GM19397 (cell line): ENCODE measurements around the gene MGAT4B.
"Not testable (repeated sequence)": the region's sequence is repeated elsewhere in the genome, so short reads cannot be mapped to it uniquely, and the experiment has no call there.

Experiments
- ATAC-seq: cut with Tn5 transposase; IDR thresholded peaks from one replicate; pipeline ENCODE4 v1.9.1; 2021; ENCODE audit warnings: mild to moderate bottlenecking, moderate library complexity; ENCODE audit not compliant: unreplicated experiment

The MGAT4B gene

DNA sequence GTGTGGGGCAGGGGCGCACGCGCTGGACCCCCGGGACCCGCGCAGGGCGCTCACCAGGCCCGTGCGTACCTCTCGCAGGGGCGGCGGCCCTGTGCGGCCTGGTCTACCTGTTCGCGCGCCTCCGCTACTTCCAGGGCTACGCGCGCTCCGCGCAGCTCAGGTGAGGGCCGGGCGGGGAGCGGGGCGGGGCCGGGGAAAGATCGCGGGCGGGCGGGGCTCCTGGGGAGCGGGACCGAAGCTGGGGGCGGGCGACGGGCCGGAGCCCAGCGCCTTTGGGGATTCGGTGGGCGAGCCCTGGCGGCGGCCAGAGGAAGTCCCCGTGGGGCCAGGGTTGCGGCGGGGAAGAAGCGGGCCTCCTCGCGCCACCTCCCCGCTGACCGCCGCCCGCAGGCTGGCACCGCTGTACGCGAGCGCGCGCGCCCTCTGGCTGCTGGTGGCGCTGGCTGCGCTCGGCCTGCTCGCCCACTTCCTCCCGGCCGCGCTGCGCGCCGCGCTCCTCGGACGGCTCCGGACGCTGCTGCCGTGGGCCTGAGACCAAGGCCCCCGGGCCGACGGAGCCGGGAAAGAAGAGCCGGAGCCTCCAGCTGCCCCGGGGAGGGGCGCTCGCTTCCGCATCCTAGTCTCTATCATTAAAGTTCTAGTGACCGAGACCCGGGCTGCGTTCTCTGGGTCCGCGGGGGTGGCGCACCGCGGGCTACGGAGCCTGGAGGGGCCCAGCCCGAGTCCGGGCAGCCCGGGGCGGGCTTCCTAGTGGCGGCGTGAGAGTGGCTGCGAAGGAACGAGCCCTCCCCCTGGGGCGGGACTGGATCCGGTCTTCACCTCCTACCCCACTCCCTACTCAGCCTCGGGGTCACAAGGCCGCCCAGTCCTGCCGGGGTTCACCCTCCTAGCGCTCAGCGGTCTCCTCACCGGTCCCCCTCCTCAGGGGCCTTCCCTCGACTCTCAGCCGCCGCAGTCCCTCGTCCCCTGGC is 10.5 kb downstream of the MGAT4B start:
- peak; percentile 79 for ATAC-seq

DNA sequence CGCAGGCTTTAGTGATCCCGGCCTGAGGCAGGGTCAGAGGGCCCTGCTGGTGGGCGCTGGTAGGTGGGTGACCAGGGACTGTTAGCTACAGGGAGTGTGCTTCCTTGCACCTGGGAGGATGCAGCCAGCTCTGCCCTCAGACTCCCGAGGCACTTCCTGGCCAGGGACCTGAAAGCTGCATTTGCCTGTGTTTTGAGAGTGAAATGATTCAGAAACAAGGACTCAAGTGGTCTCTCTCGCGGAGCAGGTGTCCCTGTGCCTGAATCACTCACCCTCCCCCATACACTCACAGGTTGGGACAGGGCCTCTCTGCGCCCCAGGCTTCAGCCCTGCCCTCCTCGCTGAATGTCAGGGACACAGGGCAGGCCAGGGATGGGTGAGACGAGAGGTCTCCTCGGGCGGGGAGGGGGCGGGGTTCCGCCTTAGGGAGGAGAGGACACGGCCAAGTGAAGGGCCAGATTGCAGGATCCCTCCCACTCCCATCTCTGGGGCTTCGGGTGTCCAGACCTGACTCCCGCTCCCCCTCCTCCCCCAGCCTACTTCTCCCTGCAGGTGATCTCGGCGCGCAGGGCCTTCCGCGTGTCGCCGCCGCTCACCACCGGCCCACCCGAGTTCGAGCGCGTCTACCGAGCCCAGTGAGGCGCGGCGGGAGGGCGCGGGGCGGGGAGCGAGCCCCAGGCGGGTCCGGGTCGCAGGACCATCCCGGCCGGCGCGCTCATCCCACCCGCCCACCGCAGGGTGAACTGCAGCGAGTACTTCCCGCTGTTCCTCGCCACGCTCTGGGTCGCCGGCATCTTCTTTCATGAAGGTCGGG is 11.4 kb downstream of the MGAT4B start:
- no peak for ATAC-seq

DNA sequence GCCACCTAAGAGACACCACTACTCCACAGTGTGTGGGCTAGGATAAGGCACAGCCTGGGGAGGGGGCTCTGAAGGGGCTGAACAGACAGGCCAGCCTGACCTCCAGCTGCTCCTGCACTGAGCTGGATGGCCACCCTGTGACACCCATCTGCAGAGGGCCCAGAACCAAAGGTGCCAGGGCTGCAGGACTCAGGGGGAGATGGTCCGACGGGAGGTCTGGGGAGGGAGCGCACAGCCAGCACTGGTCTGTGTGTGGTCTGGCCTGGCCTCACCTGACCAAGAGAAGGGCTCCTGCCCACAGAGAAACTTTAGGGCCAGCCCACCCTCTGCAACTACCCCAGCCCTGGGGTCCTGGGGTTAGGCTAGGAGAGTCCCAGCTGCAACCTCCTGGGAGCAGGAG is 12.1 kb downstream of the MGAT4B start:
- ATAC-seq, result no peak

DNA sequence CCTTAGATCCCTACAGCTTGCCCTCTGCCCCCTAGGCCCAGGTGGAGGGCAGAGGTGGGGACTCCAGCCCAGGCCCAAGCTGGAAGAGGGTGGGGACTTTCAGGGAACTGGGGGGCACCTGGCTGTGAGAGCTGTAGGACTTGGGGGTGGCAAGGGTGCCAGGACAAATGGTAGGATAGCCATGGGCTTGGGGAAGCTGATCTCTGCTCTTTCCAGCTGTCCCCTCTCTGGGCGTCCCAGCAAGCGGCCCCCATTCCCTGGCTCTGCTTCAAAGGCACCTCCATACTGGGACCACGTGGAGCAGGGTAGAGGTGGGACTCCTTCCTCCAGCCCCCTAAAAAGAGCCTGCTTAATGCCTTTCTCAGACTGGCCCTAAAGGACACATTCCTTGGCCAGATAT is 12.5 kb downstream of the MGAT4B start:
- ATAC-seq, result no peak

DNA sequence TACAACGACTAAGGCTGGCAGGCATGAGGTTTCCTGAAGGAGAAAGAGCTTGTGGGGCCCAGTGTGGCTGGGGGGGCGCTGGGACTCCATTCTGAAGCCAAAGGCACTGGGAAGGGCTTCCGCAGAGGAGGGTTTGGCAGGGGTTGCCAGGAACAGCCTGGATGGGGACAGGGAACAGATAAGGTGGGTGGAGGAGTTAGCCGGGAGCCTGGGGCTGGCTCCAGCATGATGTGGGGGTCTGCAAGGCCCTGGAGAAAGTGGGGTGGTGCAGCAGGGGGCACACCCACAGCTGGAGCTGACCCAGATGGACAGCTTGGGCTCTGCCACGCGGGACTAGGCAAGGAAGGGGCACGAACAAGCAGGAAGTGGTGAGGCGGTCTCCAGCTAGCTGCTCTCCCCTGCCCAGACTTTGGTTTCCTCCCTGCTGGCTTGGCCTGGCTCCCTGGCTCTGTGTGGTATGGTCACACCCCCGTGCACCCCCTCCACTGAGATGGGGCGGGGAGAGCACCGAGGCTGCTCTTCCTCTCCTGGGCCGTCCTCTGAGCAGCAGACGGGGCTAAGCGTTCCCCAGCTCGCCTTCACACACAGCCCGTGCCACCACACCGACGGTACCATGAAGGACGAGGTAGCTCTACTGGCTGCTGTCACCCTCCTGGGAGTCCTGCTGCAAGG is 13.1 kb downstream of the MGAT4B start, which contains the start of gene LTC4S:
LTC4S (plus strand) TSS at position 519 of the 672 bp plus-strand sequence; CDS start at position 614, 95 bp downstream.
- ATAC-seq, result no peak

DNA sequence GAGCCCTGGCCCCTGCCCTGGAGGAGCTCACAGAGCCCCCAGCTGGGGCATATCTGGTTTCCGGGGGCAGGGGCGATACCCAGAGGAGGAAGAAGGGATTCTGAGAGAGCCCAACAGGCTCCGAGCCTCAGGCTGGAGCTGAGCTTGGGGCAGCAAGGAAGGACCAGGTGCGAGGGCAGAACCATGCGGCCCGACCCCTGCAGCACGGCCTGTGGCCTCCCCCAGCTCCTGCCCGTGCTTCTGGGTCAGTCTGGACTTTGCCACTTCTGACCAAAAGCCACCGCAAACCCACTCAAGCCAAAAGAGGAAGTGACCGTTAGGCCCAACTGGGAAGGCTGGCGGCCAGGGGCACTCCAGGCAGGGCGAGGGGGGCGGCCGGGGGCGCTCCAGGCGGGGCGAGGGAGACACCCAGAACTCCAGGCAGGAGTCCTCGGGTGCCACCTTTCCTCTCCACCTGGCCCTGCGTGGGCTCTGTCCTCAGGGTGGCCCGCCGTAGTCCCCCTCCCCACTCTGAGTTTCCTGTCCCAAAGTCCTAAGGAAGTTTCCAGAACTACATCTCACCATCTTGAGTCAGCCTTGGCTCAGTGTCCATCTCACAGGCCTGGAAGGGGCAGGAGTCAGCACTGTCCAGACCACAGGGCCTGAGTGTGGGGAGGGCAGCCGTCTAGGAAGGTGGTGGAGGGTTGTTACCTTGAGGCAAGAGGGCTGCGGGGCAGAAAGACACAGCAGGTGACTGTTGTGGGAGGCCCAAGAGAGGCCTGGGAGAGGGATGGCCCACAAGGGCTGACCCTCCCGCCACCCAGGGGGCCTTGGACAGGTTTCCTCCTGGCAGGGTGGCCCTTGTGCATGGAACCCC is 13.8 kb downstream of the MGAT4B start:
- no peak for ATAC-seq

DNA sequence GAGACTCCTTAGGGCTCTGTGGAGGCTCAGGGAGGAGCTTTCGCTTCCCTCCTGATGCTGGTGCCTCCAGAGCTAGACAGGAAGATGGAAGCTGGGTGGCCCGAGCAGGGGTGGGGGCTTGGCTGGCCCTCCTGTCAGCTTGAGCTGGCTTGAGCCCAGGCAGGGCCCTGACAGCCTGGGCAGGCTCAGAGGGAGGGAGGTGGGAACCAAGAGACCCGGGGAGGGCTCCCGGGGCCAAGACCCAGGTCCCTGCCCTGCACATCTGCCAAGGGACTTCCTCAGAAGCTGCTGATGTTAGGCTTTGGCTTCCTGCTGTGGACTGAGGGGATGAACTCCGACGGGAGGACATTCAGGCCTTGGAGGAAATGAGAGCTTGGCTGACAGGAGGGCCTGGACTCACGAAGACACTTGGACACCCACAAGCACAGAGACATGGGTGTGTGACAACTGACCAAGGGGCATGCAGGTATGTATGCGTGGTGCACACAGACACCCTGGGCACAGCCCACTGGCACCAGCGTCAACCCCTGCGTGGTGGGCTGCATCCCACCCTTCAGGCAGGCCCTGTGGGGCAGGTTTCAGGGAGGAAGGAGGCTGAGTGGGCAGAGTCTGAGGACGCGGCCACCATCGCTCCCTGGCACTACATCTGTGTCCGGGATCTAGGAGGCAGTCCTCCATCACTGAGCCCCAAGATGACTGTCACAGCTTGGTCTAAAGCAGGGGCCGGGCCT is 14.6 kb downstream of the MGAT4B start:
- ATAC-seq, result no peak

DNA sequence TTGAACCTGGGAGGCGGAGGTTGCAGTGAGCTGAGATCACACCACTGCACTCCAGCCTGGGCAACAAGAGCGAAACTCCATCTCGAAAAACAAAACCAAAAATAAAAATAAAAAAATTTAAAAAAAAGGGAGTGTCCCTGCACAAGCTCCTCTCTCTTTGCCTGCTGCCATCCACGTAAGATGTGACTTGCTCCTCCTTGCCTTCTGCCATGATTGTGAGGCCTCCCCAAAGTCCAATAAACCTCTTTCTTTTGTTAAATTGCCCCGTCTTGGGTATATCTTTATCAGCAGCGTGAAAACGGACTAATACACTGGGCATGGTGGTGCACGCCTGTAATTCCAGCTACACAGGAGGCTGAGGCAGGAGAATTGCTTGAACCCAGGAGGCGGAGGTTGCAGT is 17.4 kb downstream of the MGAT4B start:
- ATAC-seq, result not testable (repeated sequence)

DNA sequence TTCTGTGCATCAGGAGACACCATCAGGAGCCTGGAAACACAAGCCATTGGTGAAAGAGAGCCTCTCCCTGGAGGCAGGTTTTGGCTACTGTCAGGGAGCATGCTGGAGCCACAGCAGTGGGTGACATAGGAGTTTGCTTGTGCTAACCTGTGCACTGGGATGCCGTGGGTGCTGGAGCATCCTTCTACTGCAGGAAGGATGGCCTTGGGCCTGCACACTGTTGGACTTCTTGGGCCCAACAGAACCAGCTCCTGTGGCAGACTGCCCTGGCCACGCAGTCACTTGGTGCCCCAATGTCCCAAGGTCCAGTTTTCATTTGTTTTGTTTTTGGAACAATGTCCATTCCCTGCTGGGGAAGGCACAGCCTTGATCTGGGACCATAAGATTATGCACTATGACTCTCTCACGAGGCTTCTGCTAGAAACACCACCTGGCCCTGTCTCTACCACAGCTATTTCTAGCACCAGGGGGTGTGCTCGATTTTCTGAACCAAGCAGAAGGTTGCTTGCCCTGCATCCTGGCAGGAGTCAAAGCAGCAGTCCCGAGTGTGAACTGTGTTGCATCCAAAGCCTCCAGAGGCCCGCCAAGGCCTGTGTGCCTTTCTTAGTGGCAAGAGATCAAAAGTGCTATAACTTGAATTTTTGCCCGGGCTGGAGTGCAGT is 18.3 kb downstream of the MGAT4B start:
- ATAC-seq, result no peak

DNA sequence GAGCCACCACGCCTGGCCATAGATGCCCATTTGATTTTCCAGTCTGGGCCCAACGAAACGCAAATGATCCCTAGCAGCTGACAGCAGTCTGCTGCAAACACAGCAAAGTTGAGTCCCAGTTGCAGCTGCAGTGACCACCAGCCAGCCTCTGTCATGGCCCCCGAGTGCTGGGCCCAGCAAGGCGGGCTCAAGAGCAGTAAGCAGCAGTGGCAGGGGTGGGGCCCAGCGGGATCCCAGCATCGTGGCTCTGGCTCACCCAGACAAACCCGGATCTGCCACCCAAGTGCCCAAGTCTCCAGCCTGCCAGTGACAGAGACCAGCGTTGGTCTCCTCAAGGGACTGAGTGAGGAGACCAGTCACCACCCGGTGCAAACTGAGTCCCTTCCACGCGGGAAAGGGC is 19.8 kb downstream of the MGAT4B start:
- no peak for ATAC-seq

DNA sequence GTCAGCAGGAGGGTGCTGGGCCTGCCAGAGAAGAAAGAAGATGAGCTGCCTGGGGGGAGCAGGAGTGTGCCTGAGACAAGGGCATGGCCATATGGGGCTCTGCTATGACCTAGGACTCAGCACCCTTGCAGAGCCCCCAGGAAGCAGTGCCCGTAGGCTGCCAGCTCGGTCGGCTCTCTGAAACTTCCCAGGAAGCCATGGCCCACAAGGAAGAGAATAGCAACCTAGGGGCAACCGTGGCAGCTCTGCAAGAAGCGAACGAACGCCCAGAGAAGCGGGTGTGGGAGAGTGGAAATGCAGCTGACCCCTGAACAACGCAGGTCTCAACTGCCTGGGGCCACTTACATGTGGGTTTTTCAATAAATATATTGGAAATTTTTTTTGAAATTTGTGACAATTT is 23.5 kb downstream of the MGAT4B start:
- no peak for ATAC-seq

DNA sequence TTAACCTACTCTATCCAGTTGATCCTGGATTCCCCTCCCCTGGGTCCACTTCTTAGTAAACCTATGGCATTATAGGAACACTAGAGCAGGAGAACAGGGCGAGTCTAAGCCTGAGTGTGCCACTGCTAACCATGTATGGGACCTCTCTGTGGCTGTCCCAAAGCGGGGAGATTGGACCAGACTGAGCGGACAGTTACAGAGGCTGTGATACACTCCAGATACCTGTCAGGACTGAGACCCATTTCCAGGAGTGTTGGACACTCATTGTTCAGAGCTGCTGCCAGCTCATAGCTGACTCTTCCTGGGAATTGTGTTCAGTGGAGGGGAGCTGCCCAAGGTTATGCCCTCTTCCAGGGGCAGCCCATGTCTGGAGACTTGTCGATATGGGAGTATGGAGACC is 24.8 kb downstream of the MGAT4B start:
- no peak for ATAC-seq

DNA sequence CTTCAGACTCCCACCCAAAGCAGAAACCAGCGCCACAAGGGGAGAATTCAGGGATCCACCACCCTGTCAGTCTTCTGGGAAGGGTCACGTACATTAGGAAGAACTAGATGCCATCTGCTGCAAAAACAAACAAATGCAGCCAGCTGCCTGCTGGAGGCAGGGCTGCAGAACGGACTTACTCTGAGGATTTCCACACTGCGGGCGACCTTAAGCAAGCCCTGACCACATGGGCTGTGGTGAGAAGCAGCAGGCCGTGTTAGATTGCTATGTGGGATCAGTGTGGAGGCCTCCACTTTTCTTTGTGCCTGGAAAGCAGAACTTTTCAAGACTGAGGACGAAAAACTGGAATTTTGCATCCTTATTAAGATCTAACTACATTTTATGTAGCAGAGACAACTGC is 26.3 kb downstream of the MGAT4B start:
- ATAC-seq, result no peak

DNA sequence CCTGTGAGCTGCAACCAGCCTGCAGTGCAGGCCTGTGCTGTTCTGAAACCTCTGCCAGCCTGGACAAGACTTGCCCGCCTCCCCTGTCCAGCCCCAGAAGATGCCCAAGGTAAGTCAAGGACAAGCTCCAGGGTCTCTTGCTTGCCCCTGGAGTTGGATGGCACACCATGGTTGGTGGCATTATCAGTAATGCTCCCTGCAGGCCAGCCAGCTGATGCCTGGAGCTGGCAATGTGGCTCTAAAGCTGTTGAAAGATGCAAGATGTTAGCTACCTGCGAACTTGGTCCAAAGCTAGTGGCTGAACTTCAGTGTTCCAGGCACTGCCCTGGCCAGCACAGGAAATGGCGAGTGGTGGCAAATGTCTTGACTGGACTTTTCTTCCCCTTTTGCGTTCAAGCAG is 26.8 kb downstream of the MGAT4B start:
- ATAC-seq, result no peak

DNA sequence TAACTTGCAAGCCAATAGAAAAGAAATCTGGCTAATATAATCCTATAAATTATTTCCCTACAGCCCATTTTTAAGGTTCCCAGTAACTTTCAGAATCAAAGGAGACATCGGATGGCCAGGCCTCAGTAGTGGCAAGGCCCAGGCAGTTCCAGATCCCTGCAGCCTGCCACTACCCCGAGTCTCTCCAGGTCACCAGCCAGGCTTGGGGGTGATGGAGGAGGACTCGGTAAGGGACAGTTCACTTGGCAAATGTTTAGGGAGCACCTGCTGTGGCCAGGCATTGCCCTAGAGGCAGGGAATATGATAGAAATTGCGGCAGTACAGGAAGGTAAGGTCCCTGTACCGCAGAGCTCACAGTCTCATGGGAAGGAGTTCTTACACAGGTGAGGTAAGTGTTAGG is 28.1 kb downstream of the MGAT4B start:
- no peak for ATAC-seq

DNA sequence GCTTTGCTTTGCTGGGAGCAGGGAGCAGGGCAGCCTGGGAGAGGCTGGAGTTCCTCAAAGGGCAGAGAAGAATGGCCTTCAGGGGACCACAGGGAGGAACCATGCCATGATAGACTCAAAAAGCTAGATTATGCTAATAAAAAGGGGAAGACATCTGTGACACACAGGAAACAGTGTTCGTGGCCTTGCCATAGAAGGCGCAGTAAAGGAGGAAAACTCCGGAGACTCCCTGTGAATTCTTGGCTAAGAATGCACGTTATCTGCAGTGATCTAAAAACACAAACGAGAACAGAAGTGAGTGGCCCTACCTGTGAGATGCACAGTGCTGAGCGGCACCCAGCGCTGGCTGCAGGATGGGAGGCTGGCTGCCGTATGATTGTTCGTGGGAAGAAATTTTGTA is 28.8 kb downstream of the MGAT4B start:
- no peak for ATAC-seq

DNA sequence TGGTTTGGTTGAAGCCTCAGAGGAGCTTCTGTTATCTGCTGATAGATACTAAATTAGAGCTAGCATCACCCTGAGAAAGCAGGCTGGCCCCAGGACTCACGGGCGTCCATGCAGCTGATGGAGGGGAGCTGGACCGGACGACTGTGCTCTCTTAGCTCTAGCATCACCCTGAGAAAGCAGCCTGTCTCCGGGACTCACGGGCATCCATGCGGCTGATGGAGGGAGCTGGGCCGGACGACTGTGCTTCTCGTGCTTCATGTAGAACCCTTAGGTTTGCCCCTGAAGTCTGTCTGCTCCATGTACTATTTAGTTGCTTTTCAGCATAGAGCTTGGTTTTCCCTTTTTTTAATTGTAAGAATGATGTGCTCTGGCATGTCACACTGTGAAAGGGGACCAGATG is 29.2 kb downstream of the MGAT4B start:
- no peak for ATAC-seq

DNA sequence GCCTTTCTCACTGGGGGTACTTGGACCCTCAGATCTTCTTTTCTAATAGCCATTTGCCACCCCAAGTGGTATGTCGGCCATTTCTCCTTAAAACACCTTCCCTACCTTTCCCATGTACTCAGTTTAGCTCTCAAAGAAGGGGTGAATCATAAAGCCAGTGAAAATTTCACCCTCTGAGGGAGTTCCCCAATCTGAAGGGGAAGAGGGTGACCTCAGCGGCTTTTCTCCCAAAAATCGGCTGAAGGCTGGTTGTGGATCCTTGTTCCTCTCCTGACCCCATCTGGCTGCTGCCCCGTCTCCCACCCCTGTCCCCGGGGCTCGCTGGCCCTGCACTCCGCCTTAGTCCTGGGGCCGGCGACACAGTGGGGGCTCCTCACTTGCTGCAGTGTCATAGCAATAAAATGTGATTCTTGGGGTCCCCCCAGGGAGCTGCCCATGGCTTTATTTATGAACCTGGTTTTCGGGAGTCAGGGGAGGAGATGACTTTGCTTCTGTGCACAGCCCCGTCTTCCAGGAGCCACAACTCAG is 30.2 kb downstream of the MGAT4B start:
- ATAC-seq, result no peak

DNA sequence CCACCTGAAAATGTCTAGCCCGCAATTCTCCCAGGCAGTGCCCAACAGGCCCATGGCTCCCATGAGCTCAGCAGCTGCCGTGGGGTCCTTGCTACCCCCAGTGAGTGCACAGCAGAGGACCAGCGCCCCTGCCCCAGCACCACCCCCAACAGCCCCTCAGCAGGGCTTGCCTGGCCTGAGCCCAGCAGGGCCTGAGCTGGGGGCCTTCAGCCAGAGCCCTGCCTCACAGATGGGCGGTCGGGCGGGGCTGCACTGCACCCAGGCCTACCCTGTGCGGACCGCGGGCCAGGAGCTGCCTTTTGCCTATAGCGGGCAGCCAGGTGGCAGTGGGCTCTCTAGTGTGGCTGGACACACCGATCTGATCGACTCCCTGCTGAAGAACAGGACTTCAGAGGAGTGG is 32.2 kb downstream of the MGAT4B start:
- no peak for ATAC-seq
